Astrocyte of the spinal cord (primary cell): ENCODE data around the gene PCGF5.
A peak's percentile ranks its signal among the peaks of the same experiment; 100 is the strongest.

Source experiments
- DNase-seq: peaks from one replicate; pipeline ENCODE4 v3.0.0; 2011; ENCODE audit warnings: low read depth, low spot score
- H3K4me3 ChIP-seq: 2 replicates; pipeline ENCODE4 v1.5.1; 2011; ENCODE audit warnings: low read depth, mild to moderate bottlenecking, low read length, moderate library complexity
- CTCF ChIP-seq: IDR thresholded peaks from 2 replicates; pipeline ENCODE4 v1.5.1; 2012; ENCODE audit warnings: low read depth, mild to moderate bottlenecking, low read length, inconsistent platforms
- in situ Hi-C: cut with HindIII; loops from 2 replicates; pipeline ENCODE4 v1.10.0; 2017; ENCODE audit warnings: low sequenced_read_pairs

Gene PCGF5

GRCh38 chr10:91242940-91243339 lies 22.5 kb downstream of the PCGF5 start:
- in situ Hi-C loops, result no loop called here
- no peak for TF ChIP-seq CTCF
- no peak overlapping the region for H3K4me3 ChIP-seq

GRCh38 chr10:91247360-91248111 lies 27.1 kb downstream of the PCGF5 start:
- H3K4me3 ChIP-seq, result no peak overlapping the region
- peak; percentile 56 for DNase-seq
- in situ Hi-C loops, result no loop called here
- no peak for TF ChIP-seq CTCF

More at GRCh38 chr10:91242940-91243339, 22.5 kb downstream of the PCGF5 start:
- no peak for DNase-seq

DNA sequence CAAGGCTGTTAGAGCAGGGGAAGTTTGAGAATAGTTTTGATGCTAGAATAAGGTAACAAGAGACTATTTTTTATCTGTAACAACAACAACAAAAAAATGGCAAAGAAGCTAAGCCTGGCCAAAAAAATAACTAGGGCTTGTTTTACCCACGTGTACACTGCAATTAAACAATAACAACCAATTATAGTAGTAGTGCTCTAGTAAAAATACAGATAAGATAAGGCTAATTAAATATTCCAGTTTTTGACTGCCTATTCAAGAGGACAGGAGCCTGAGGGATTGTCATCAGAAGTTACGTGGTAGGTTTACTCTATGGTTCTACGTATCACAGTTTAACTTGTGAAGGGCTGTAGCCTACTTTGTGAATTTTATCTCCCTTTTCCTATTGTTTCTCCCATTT lies 29.2 kb downstream of the PCGF5 start:
- no peak for DNase-seq
- in situ Hi-C loops, result no loop called here
- no peak for TF ChIP-seq CTCF
- H3K4me3 ChIP-seq, result no peak overlapping the region

DNA sequence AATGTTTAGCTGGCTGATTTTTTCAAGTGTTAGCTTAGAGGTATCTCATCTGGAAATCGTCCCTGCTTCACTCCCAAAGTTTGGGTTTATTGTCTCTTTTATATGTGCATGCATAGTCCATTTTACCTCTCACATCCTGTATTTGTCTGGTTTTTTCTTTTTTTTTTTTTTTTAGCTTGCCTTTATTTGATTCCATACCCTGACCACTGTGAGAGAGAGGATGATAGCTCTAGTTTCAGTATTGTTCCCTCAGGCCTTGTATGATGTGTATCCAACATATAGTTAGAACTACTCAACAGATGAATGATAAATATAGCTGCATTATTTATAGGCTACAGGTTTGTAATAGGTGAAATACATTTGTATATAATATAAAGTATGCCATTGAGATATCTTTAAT lies 29.9 kb downstream of the PCGF5 start:
- DNase-seq, result no peak
- in situ Hi-C loops, result no loop called here
- H3K4me3 ChIP-seq, result no peak overlapping the region
- no peak for TF ChIP-seq CTCF

- DNase-seq, result peak; percentile 63
- H3K4me3 ChIP-seq, result no peak overlapping the region
- TF ChIP-seq CTCF, result peak; percentile 78
- in situ Hi-C loops, result no loop called here
Measured at GRCh38 chr10:91251430-91252056, 31.1 kb downstream of the PCGF5 start.

DNA sequence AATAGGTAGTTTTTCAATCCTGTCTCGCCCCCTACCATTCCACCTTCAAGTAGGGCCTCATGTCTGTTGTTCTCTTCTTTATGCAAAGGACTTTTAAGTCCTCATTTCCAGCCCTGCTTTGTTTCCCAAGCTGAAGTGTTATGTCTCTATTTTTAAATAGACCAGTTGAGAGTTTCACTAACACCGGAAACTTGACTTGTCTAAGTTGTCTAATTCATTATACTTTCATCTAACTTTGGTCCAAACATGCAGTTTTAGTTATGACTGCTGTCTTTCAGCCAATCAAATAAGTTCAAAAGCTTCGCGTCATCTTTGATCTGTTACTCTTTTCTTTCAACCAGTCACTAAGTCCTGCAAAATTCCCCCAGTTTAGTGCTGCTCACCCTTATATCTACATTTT lies 32.8 kb downstream of the PCGF5 start:
- H3K4me3 ChIP-seq, result no peak overlapping the region
- DNase-seq, result no peak
- TF ChIP-seq CTCF, result no peak
- in situ Hi-C loops, result no loop called here
